Stomach (tissue), 4 donors: ENCODE measurements around the gene ACOXL.

Source experiments
- POLR2A ChIP-seq, 4 donors: fragments of 450-650 bp; IDR thresholded peaks; one replicate each; pipeline ENCODE4 v1.6.1; 2016; ENCODE audit warnings: antibody characterized with exemption in 4 of 4, control low read depth in 2 of 4, mild to moderate bottlenecking in 1 of 4, moderate library complexity in 1 of 4
- TF ChIP-seq, protein P1 (sequence below), 7 experiments: fragments of 450-650 bp in 4 of 7; fragments of 200-600 bp in 3 of 7; sonication (generic) in 3 of 7; IDR thresholded peaks; one replicate each; pipeline ENCODE4 v1.5.1; 2016 to 2019; ENCODE audit warnings: antibody characterized with exemption in 7 of 7, control low read depth in 2 of 7, mild to moderate bottlenecking in 1 of 7

- TF ChIP-seq, protein P1, sequence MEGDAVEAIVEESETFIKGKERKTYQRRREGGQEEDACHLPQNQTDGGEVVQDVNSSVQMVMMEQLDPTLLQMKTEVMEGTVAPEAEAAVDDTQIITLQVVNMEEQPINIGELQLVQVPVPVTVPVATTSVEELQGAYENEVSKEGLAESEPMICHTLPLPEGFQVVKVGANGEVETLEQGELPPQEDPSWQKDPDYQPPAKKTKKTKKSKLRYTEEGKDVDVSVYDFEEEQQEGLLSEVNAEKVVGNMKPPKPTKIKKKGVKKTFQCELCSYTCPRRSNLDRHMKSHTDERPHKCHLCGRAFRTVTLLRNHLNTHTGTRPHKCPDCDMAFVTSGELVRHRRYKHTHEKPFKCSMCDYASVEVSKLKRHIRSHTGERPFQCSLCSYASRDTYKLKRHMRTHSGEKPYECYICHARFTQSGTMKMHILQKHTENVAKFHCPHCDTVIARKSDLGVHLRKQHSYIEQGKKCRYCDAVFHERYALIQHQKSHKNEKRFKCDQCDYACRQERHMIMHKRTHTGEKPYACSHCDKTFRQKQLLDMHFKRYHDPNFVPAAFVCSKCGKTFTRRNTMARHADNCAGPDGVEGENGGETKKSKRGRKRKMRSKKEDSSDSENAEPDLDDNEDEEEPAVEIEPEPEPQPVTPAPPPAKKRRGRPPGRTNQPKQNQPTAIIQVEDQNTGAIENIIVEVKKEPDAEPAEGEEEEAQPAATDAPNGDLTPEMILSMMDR (IDR thresholded peaks at IDR 0.05), result no peak
- TF ChIP-seq POLR2A (IDR thresholded peaks at IDR 0.05), result no peak
Measured at GRCh38 chr2:111041398-111042202, 309.2 kb downstream of the ACOXL start.
